GM12878 (cell line): ENCODE data around the gene PDZRN4. TPM values are rescaled to one million over a fixed set of nuclear protein-coding genes. Genes with fewer than 3 reads are reported as not detected.

Experiments used
- E2F4 ChIP-seq: IDR thresholded peaks from 2 replicates; pipeline ENCODE4 v1.6.1; 2012; ENCODE audit warnings: low read depth, low read length, improper control_type of control experiment
- IRF5 ChIP-seq: fragments of 450-650 bp; IDR thresholded peaks from 2 replicates; pipeline ENCODE4 v1.6.1; 2017; ENCODE audit warnings: borderline replicate concordance
- MLLT1 ChIP-seq: fragments of 450-650 bp; IDR thresholded peaks from 2 replicates; pipeline ENCODE4 v1.6.1; 2016; ENCODE audit warnings: mild to moderate bottlenecking
- NBN ChIP-seq: fragments of 450-650 bp; IDR thresholded peaks from 2 replicates; pipeline ENCODE4 v1.6.1; 2016
- YBX1 ChIP-seq: fragments of 450-650 bp; IDR thresholded peaks from 2 replicates; pipeline ENCODE4 v1.6.1; 2016; ENCODE audit warnings: antibody characterized with exemption
- polyA plus RNA-seq, 11 experiments: library from polyadenylated mRNA; depleted of rRNA in 4 of 11; unstranded in 6 of 11; stranded (reverse) in 5 of 11; fragments of >200 nt; fragmentation: Nextera tagmentation in 4 of 11; fragmentation: Illumina TruSeq in 1 of 11; extraction: Ambion mirVana in 4 of 11; extraction: Trizol in 1 of 11; gene quantifications; 1 replicate in 1 of 11; 2 replicates in 10 of 11; pipeline versions ENCODE4 v1.2.1 to v1.2.3, GENCODE V29; 2011 to 2016; ENCODE audit warnings: inconsistent platforms in 2 of 11, missing spikeins in 2 of 11, low read depth in 1 of 11
- total RNA-seq, 4 experiments: library from RNA; depleted of rRNA in 3 of 4; stranded (reverse); fragments of >200 nt in 3 of 4; fragmentation: Illumina TruSeq in 1 of 4; extraction: Trizol in 1 of 4; gene quantifications; 2 replicates each; pipeline versions ENCODE4 v1.2.1 to v1.2.3, GENCODE V29; 2013 to 2021
- TF ChIP-seq, protein P1 (sequence below): fragments of 450-650 bp; IDR thresholded peaks from 2 replicates; pipeline ENCODE4 v1.6.1; 2018; ENCODE audit warnings: mild to moderate bottlenecking, low read depth, moderate library complexity; ENCODE audit not compliant: partially characterized antibody

Gene PDZRN4
- total and polyA plus RNA-seq, 10 of the 15 experiments (the other 5 are each of a cell fraction or from before 2014, with no cell fraction given): 0.03 TPM; not detected in 9

DNA sequence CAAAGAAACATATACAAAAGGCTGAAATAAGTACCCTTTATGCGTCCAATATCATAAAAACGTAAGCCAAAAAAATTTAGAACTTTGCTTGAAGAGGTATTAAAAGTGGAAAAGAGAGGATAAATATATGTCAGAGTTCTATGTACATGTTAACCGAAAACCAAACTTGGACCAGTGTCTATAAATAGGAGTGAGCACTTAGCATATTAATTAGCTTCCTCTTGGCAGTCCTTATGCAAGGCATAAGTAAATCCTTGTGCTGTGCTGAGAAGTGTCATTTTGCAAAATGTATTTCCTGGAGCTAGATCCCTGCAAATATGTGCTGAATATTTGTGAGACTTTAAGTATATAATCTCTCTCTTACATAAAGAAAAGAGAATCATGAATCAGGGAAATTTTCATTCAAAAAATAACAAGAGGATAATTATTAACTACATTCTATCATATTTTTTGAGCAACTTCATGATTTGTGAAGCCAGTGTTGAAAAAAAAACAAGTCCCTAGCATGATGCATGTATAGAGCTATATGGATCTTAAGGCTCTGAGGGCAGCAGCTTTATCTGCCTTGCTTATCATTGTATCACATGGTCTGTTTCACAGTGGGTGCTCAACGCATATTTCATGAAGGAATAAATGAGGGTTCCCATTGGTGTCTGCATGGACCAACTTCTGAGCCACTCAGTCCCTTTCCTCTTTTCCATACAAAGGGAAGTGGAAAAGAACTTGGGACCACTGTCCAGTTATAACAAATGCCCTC is 326.1 kb downstream of the PDZRN4 start (continued):
- TF ChIP-seq IRF5: no peak
- TF ChIP-seq, protein P1, sequence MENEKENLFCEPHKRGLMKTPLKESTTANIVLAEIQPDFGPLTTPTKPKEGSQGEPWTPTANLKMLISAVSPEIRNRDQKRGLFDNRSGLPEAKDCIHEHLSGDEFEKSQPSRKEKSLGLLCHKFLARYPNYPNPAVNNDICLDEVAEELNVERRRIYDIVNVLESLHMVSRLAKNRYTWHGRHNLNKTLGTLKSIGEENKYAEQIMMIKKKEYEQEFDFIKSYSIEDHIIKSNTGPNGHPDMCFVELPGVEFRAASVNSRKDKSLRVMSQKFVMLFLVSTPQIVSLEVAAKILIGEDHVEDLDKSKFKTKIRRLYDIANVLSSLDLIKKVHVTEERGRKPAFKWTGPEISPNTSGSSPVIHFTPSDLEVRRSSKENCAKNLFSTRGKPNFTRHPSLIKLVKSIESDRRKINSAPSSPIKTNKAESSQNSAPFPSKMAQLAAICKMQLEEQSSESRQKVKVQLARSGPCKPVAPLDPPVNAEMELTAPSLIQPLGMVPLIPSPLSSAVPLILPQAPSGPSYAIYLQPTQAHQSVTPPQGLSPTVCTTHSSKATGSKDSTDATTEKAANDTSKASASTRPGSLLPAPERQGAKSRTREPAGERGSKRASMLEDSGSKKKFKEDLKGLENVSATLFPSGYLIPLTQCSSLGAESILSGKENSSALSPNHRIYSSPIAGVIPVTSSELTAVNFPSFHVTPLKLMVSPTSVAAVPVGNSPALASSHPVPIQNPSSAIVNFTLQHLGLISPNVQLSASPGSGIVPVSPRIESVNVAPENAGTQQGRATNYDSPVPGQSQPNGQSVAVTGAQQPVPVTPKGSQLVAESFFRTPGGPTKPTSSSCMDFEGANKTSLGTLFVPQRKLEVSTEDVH: no peak
- TF ChIP-seq MLLT1: no peak
- TF ChIP-seq E2F4: no peak
- no peak for TF ChIP-seq NBN
- TF ChIP-seq YBX1: no peak
